ENCODE results near the gene ST3GAL3. TPM values are rescaled to one million over a fixed set of nuclear protein-coding genes. Genes with fewer than 3 reads are reported as not detected.

The ST3GAL3 gene
- total and polyA plus RNA-seq, 10 of the 15 experiments (the other 5 are each of a cell fraction or from before 2014, with no cell fraction given) = 1.2 to 19.3 (median 11.0) TPM

GRCh38 chr1:43960798-43961197, 253.5 kb downstream of the ST3GAL3 start:
- 80% methylated on average over 8 of the region's 8 CpGs for WGBS (ENCODE audit: insufficient coverage, insufficient replicate concordance, low lambda C conversion rate, missing lambda C conversion rate)
- H4K20me1 ChIP-seq (ENCODE audit: control insufficient read depth, insufficient read depth) = no peaks in the 10 kb centered on the region
- DNase-seq (ENCODE audit: low read depth, low spot score) (no peak), FAIRE-seq (no peak), ATAC-seq (no peak)
- no peak overlapping the region for H3K4me3 ChIP-seq
- H3K9me3 ChIP-seq (replicated peaks; ENCODE audit: control insufficient read depth, insufficient read depth, low read length) = no peaks in the 10 kb centered on the region
- TF ChIP-seq KLF5 (IDR thresholded peaks at IDR 0.05; ENCODE audit: partially characterized antibody) = no peak
- no peak for TF ChIP-seq FOS (IDR thresholded peaks at IDR 0.05; ENCODE audit: borderline replicate concordance, extremely low read depth, insufficient read length)
- TF ChIP-seq EZH2 (IDR thresholded peaks at IDR 0.05; ENCODE audit: borderline replicate concordance, control insufficient read depth, low read depth, low read length) = no peak
- TF ChIP-seq CBX5 (IDR thresholded peaks at IDR 0.05; ENCODE audit: low read depth) = no peak
- TF ChIP-seq ZNF274 (IDR thresholded peaks at IDR 0.05; ENCODE audit: insufficient read depth, insufficient read length) = no peak
- no peak for TF ChIP-seq MEF2B (IDR thresholded peaks at IDR 0.05; ENCODE audit: partially characterized antibody, poor library complexity, severe bottlenecking)
- no peak for TF ChIP-seq CREM (IDR thresholded peaks at IDR 0.05; ENCODE audit: low read depth)
- TF ChIP-seq NR2F1 (conservative IDR thresholded peaks at IDR 0.05) = no peak
- no peak for TF ChIP-seq ZNF622 (IDR thresholded peaks at IDR 0.05)
- no peak for TF ChIP-seq YBX1 (IDR thresholded peaks at IDR 0.05)
- TF ChIP-seq MEF2A (IDR thresholded peaks at IDR 0.05; ENCODE audit: insufficient read depth, low read depth, low read length) = no peak
- TF ChIP-seq NFYA (IDR thresholded peaks at IDR 0.05; ENCODE audit: borderline replicate concordance, low read depth, low read length) = no peak
- TF ChIP-seq IKZF1 (conservative IDR thresholded peaks at IDR 0.05) = no peak
- no TSS peak for BruUV-seq (replicated peaks)
- ChIA-PET CTCF (no interaction called here), RAD21 (ENCODE audit: unreplicated experiment) (no interaction called here), SMC1A (ENCODE audit: uncharacterized antibody, unreplicated experiment) (no interaction called here), POLR2A (no interaction called here)
- in situ Hi-C loops (cut with MboI) = no loop called here
- no peaks in the 10 kb centered on the region for H3K27me3 ChIP-seq (replicated peaks in 1 of 2; ENCODE audit: control insufficient read depth in 2 of 2, insufficient read depth in 2 of 2, low read length in 1 of 2)
- H3K79me2 ChIP-seq (ENCODE audit: control insufficient read depth, insufficient read depth, low read length) = no peaks in the 10 kb centered on the region
- H2AFZ ChIP-seq (ENCODE audit: control insufficient read depth, low read depth, low read length) = no peak overlapping the region
- intact Hi-C loops (cut with micrococcal nuclease; ENCODE audit: unreplicated experiment) = no loop called here
- peaks cover 0 to 12% of the 10 kb centered on the region in 2 experiments; a peak in 1 of 4 replicates for H3K36me3 ChIP-seq (ENCODE audit: control insufficient read depth in 2 of 2, insufficient read depth in 2 of 2, low read length in 1 of 2)
- H3K4me1 ChIP-seq (ENCODE audit: control insufficient read depth, insufficient read depth, low read length) = no peaks in the 10 kb centered on the region
- no peak overlapping the region for H3K4me2 ChIP-seq (ENCODE audit: control insufficient read depth, insufficient read depth)
- no peak overlapping the region for H3K27ac ChIP-seq (ENCODE audit: control insufficient read depth, insufficient read depth)
- H3K9ac ChIP-seq (ENCODE audit: control insufficient read depth, insufficient read depth, low read length) = no peak overlapping the region

Measured in GM12878 (cell line).